Brain microvascular endothelial cell (primary cell): ENCODE results near the gene TKFC.
A peak's percentile ranks its signal among the peaks of the same experiment; 100 is the strongest.

Source experiments
- DNase-seq: peaks from one replicate; pipeline ENCODE4 v3.0.0-alpha.2; 2020
- H3K27ac ChIP-seq: fragments of 250-450 bp; sonication (Bioruptor Pico); 2 replicates; pipeline ENCODE4 v1.5.1; 2020; ENCODE audit warnings: mild to moderate bottlenecking, moderate library complexity
- H3K27me3 ChIP-seq: fragments of 250-450 bp; sonication (Bioruptor Pico); replicated peaks from 2 replicates; pipeline ENCODE4 v1.5.1; 2020; ENCODE audit warnings: mild to moderate bottlenecking
- H3K36me3 ChIP-seq: fragments of 250-450 bp; sonication (Bioruptor Pico); replicated peaks from 2 replicates; pipeline ENCODE4 v1.5.1; 2020; ENCODE audit warnings: mild to moderate bottlenecking
- H3K4me3 ChIP-seq: 2 replicates; pipeline ENCODE4 v1.5.1; 2011; ENCODE audit warnings: low read depth, mild to moderate bottlenecking, control low read depth, low read length, moderate library complexity
- CTCF ChIP-seq: IDR thresholded peaks from 2 replicates; pipeline ENCODE4 v1.5.1; 2011; ENCODE audit warnings: low read depth, mild to moderate bottlenecking, moderate library complexity, low read length, control low read depth, inconsistent platforms; ENCODE audit errors: missing control alignments
- in situ Hi-C: cut with HindIII; loops from 2 replicates; pipeline ENCODE4 v1.10.0; 2017; ENCODE audit warnings: low sequenced_read_pairs, low pct_ligation_motif_present

Gene TKFC

GRCh38 chr11:61357233-61357893, 24.3 kb downstream of the TKFC start:
- no peak for TF ChIP-seq CTCF
- no peak overlapping the region for H3K4me3 ChIP-seq
- in situ Hi-C loops: no loop called here
- no peak overlapping the region for H3K27ac ChIP-seq
- no peaks in the 10 kb centered on the region for H3K27me3 ChIP-seq
- no peak for DNase-seq
- peaks cover 12% of the 10 kb centered on the region for H3K36me3 ChIP-seq

- no peak overlapping the region for H3K27ac ChIP-seq
- TF ChIP-seq CTCF: no peak
- DNase-seq: no peak
These were observed 24.8 kb downstream of the TKFC start for GRCh38 chr11:61357894-61358239.

GRCh38 chr11:61358566-61358965, 25.5 kb downstream of the TKFC start:
- Histone ChIP-seq H3K27me3 (no peaks in the 10 kb centered on the region), H3K36me3 (peaks cover 3% of the 10 kb centered on the region), H3K4me3 (no peak overlapping the region), H3K27ac (no peak overlapping the region)
- no peak for DNase-seq
- in situ Hi-C loops: no loop called here
- TF ChIP-seq CTCF: no peak

More at GRCh38 chr11:61357894-61358239, 24.8 kb downstream of the TKFC start:
- peaks cover 9% of the 10 kb centered on the region for H3K36me3 ChIP-seq
- in situ Hi-C loops: no loop called here
- H3K27me3 ChIP-seq: no peaks in the 10 kb centered on the region
- no peak overlapping the region for H3K4me3 ChIP-seq

- TF ChIP-seq CTCF: no peak
- H3K27ac ChIP-seq: no peak overlapping the region
- H3K4me3 ChIP-seq: no peak overlapping the region
- peaks cover 9% of the 10 kb centered on the region for H3K36me3 ChIP-seq
- in situ Hi-C loops: no loop called here
- H3K27me3 ChIP-seq: no peaks in the 10 kb centered on the region
- no peak for DNase-seq
These were observed 26.5 kb downstream of the TKFC start for GRCh38 chr11:61359516-61359915.

GRCh38 chr11:61361237-61361740, 28.3 kb downstream of the TKFC start:
- H3K27me3 ChIP-seq: no peaks in the 10 kb centered on the region
- H3K4me3 ChIP-seq: peak overlapping the region; percentile 76
- in situ Hi-C loops: no loop called here
- peaks cover 21% of the 10 kb centered on the region for H3K36me3 ChIP-seq
- TF ChIP-seq CTCF: no peak
- DNase-seq: no peak
- H3K27ac ChIP-seq: peak overlapping the region; percentile 93
